Measurements from ENCODE around the gene MRC2.
"Not testable (repeated sequence)": the region's sequence is repeated elsewhere in the genome, so short reads cannot be mapped to it uniquely, and the experiment has no call there.

Gene MRC2

GRCh38 chr17:62681061-62681938 is 53.8 kb downstream of the MRC2 start:
- Histone ChIP-seq H3K4me3 (ENCODE audit: low read depth, low read length) (no peak overlapping the region), H3K36me3 (ENCODE audit: control insufficient read depth, insufficient read depth, low read length) (peaks cover 8% of the 10 kb centered on the region), H3K27me3 (ENCODE audit: control insufficient read depth, insufficient read depth, low read length) (no peaks in the 10 kb centered on the region), H3K9ac (ENCODE audit: low read depth, low read length) (no peak overlapping the region), H3K9me3 (ENCODE audit: control insufficient read depth, insufficient read depth, low read length) (no peaks in the 10 kb centered on the region), H3K4me1 (ENCODE audit: control insufficient read depth, insufficient read depth, low read length) (no peaks in the 10 kb centered on the region)

- Histone ChIP-seq H3K4me3 (ENCODE audit: low read depth, low read length) (no peak overlapping the region), H3K27me3 (ENCODE audit: control insufficient read depth, insufficient read depth, low read length) (no peaks in the 10 kb centered on the region), H3K4me1 (ENCODE audit: control insufficient read depth, insufficient read depth, low read length) (no peaks in the 10 kb centered on the region), H3K9me3 (ENCODE audit: control insufficient read depth, insufficient read depth, low read length) (no peaks in the 10 kb centered on the region), H3K9ac (ENCODE audit: low read depth, low read length) (no peak overlapping the region), H3K36me3 (ENCODE audit: control insufficient read depth, insufficient read depth, low read length) (peaks cover 7% of the 10 kb centered on the region)
These were observed 54.5 kb downstream of the MRC2 start for GRCh38 chr17:62681939-62682381.

GRCh38 chr17:62684179-62684578 is 56.7 kb downstream of the MRC2 start:
- H3K36me3 ChIP-seq (ENCODE audit: control insufficient read depth, insufficient read depth, low read length) = peaks cover 7% of the 10 kb centered on the region

GRCh38 chr17:62687997-62688396 is 60.5 kb downstream of the MRC2 start:
- no peak overlapping the region for H3K9ac ChIP-seq (ENCODE audit: low read depth, low read length)
- no peaks in the 10 kb centered on the region for H3K4me1 ChIP-seq (ENCODE audit: control insufficient read depth, insufficient read depth, low read length)
- H3K4me3 ChIP-seq (ENCODE audit: low read depth, low read length) = no peak overlapping the region
- H3K27me3 ChIP-seq (ENCODE audit: control insufficient read depth, insufficient read depth, low read length) = no peaks in the 10 kb centered on the region
- no peaks in the 10 kb centered on the region for H3K9me3 ChIP-seq (ENCODE audit: control insufficient read depth, insufficient read depth, low read length)
- H3K36me3 ChIP-seq (ENCODE audit: control insufficient read depth, insufficient read depth, low read length) = peaks cover 3% of the 10 kb centered on the region

More at GRCh38 chr17:62684179-62684578, 56.7 kb downstream of the MRC2 start:
- Histone ChIP-seq H3K27me3 (ENCODE audit: control insufficient read depth, insufficient read depth, low read length) (no peaks in the 10 kb centered on the region), H3K9ac (ENCODE audit: low read depth, low read length) (no peak overlapping the region), H3K9me3 (ENCODE audit: control insufficient read depth, insufficient read depth, low read length) (no peaks in the 10 kb centered on the region), H3K4me3 (ENCODE audit: low read depth, low read length) (no peak overlapping the region), H3K4me1 (ENCODE audit: control insufficient read depth, insufficient read depth, low read length) (no peaks in the 10 kb centered on the region)

- Histone ChIP-seq H3K4me1 (ENCODE audit: control insufficient read depth, insufficient read depth, low read length) (no peaks in the 10 kb centered on the region), H3K9ac (ENCODE audit: low read depth, low read length) (no peak overlapping the region), H3K36me3 (ENCODE audit: control insufficient read depth, insufficient read depth, low read length) (peaks cover 3% of the 10 kb centered on the region), H3K4me3 (ENCODE audit: low read depth, low read length) (no peak overlapping the region), H3K9me3 (ENCODE audit: control insufficient read depth, insufficient read depth, low read length) (no peaks in the 10 kb centered on the region), H3K27me3 (ENCODE audit: control insufficient read depth, insufficient read depth, low read length) (no peaks in the 10 kb centered on the region)
These were observed 61.1 kb downstream of the MRC2 start for GRCh38 chr17:62688398-62689160.

- H3K9me3 ChIP-seq (ENCODE audit: control insufficient read depth, insufficient read depth, low read length) = no peaks in the 10 kb centered on the region
- H3K27me3 ChIP-seq (ENCODE audit: control insufficient read depth, insufficient read depth, low read length) = no peaks in the 10 kb centered on the region
- no peak overlapping the region for H3K9ac ChIP-seq (ENCODE audit: low read depth, low read length)
- H3K4me3 ChIP-seq (ENCODE audit: low read depth, low read length) = no peak overlapping the region
- H3K4me1 ChIP-seq (ENCODE audit: control insufficient read depth, insufficient read depth, low read length) = no peaks in the 10 kb centered on the region
- peaks cover 3% of the 10 kb centered on the region for H3K36me3 ChIP-seq (ENCODE audit: control insufficient read depth, insufficient read depth, low read length)
These were observed 62.1 kb downstream of the MRC2 start for GRCh38 chr17:62689441-62690167.

- H3K36me3 ChIP-seq (ENCODE audit: control insufficient read depth, insufficient read depth, low read length) = peaks cover 3% of the 10 kb centered on the region
- no peak overlapping the region for H3K4me3 ChIP-seq (ENCODE audit: low read depth, low read length)
- no peak overlapping the region for H3K9ac ChIP-seq (ENCODE audit: low read depth, low read length)
These were observed 62.9 kb downstream of the MRC2 start for GRCh38 chr17:62690168-62690897.

GRCh38 chr17:62691589-62691915 is 64.1 kb downstream of the MRC2 start:
- H3K4me3 ChIP-seq (ENCODE audit: low read depth, low read length) = not testable (repeated sequence)

More at GRCh38 chr17:62690168-62690897, 62.9 kb downstream of the MRC2 start:
- H3K4me1 ChIP-seq (ENCODE audit: control insufficient read depth, insufficient read depth, low read length) = no peaks in the 10 kb centered on the region
- H3K27me3 ChIP-seq (ENCODE audit: control insufficient read depth, insufficient read depth, low read length) = no peaks in the 10 kb centered on the region
- H3K9me3 ChIP-seq (ENCODE audit: control insufficient read depth, insufficient read depth, low read length) = no peaks in the 10 kb centered on the region

GRCh38 chr17:62692159-62692651 is 64.7 kb downstream of the MRC2 start:
- no peaks in the 10 kb centered on the region for H3K4me1 ChIP-seq (ENCODE audit: control insufficient read depth, insufficient read depth, low read length)

More at GRCh38 chr17:62691589-62691915, 64.1 kb downstream of the MRC2 start:
- not testable (repeated sequence) for H3K9ac ChIP-seq (ENCODE audit: low read depth, low read length); H3K36me3 ChIP-seq (ENCODE audit: control insufficient read depth, insufficient read depth, low read length); H3K27me3 ChIP-seq (ENCODE audit: control insufficient read depth, insufficient read depth, low read length); H3K4me1 ChIP-seq (ENCODE audit: control insufficient read depth, insufficient read depth, low read length); H3K9me3 ChIP-seq (ENCODE audit: control insufficient read depth, insufficient read depth, low read length)

GRCh38 chr17:62692721-62693431 is 65.4 kb downstream of the MRC2 start:
- Histone ChIP-seq H3K4me1 (ENCODE audit: control insufficient read depth, insufficient read depth, low read length) (no peaks in the 10 kb centered on the region), H3K27me3 (ENCODE audit: control insufficient read depth, insufficient read depth, low read length) (no peaks in the 10 kb centered on the region), H3K4me3 (ENCODE audit: low read depth, low read length) (no peak overlapping the region), H3K36me3 (ENCODE audit: control insufficient read depth, insufficient read depth, low read length) (peaks cover 3% of the 10 kb centered on the region), H3K9me3 (ENCODE audit: control insufficient read depth, insufficient read depth, low read length) (no peaks in the 10 kb centered on the region), H3K9ac (ENCODE audit: low read depth, low read length) (no peak overlapping the region)

More at GRCh38 chr17:62692159-62692651, 64.7 kb downstream of the MRC2 start:
- Histone ChIP-seq H3K36me3 (ENCODE audit: control insufficient read depth, insufficient read depth, low read length) (peaks cover 3% of the 10 kb centered on the region), H3K4me3 (ENCODE audit: low read depth, low read length) (no peak overlapping the region), H3K9me3 (ENCODE audit: control insufficient read depth, insufficient read depth, low read length) (no peaks in the 10 kb centered on the region), H3K9ac (ENCODE audit: low read depth, low read length) (no peak overlapping the region), H3K27me3 (ENCODE audit: control insufficient read depth, insufficient read depth, low read length) (no peaks in the 10 kb centered on the region)

Measured in iPS-15b (cell line).